MM.1S (cell line): Measurements from ENCODE around the gene ASIC5.

ENCODE experiments used
- DNase-seq: peaks from one replicate; pipeline ENCODE4 v3.0.0-alpha.2; 2015
- H2AFZ ChIP-seq: fragments of 300-600 bp; sonication (generic); 2 replicates; pipeline ENCODE4 v1.6.0; 2016; ENCODE audit warnings: antibody characterized with exemption, low read length
- H3F3A ChIP-seq: fragments of 300-600 bp; sonication (generic); 2 replicates; pipeline ENCODE4 v1.6.1; 2016; ENCODE audit warnings: mild to moderate bottlenecking, antibody characterized with exemption, low read length, moderate library complexity, mixed read lengths; ENCODE audit not compliant: insufficient read depth
- H3K27ac ChIP-seq: fragments of 300-600 bp; sonication (generic); 2 replicates; pipeline ENCODE4 v1.5.1; 2016; ENCODE audit warnings: mild to moderate bottlenecking, low read length
- H3K27me3 ChIP-seq: fragments of 300-600 bp; sonication (generic); replicated peaks from 2 replicates; pipeline ENCODE4 v1.6.0; 2016; ENCODE audit warnings: low read length; ENCODE audit not compliant: insufficient read depth
- H3K36me3 ChIP-seq: fragments of 300-600 bp; sonication (generic); replicated peaks from 2 replicates; pipeline ENCODE4 v1.6.1; 2016; ENCODE audit warnings: mild to moderate bottlenecking, low read length, mixed read lengths; ENCODE audit not compliant: insufficient read depth
- H3K4me1 ChIP-seq: fragments of 300-600 bp; sonication (generic); 2 replicates; pipeline ENCODE4 v1.6.1; 2016; ENCODE audit warnings: low read length, mixed read lengths
- H3K4me2 ChIP-seq: fragments of 300-600 bp; sonication (generic); 2 replicates; pipeline ENCODE4 v1.6.0; 2016; ENCODE audit warnings: low read depth, low read length
- H3K4me3 ChIP-seq: fragments of 300-600 bp; sonication (generic); 2 replicates; pipeline ENCODE4 v1.5.1; 2016; ENCODE audit warnings: low read length, mixed read lengths
- H3K79me2 ChIP-seq: fragments of 300-600 bp; sonication (generic); 2 replicates; pipeline ENCODE4 v1.6.1; 2016; ENCODE audit warnings: mixed run types, low read length, mixed read lengths
- H3K9ac ChIP-seq: fragments of 300-600 bp; sonication (generic); 2 replicates; pipeline ENCODE4 v1.6.1; 2016; ENCODE audit warnings: low read length, mixed read lengths
- H3K9me2 ChIP-seq: fragments of 300-600 bp; sonication (generic); replicated peaks from 2 replicates; pipeline ENCODE4 v1.6.1; 2016; ENCODE audit warnings: mild to moderate bottlenecking, low read length, mixed read lengths; ENCODE audit not compliant: insufficient read depth
- H3K9me3 ChIP-seq: fragments of 300-600 bp; sonication (generic); replicated peaks from 2 replicates; pipeline ENCODE4 v1.6.1; 2016; ENCODE audit warnings: mild to moderate bottlenecking, low read length, mixed read lengths; ENCODE audit not compliant: insufficient read depth
- H4K20me1 ChIP-seq: fragments of 300-600 bp; sonication (generic); 2 replicates; pipeline ENCODE4 v1.6.1; 2016; ENCODE audit warnings: mild to moderate bottlenecking, low read length, moderate library complexity, mixed read lengths; ENCODE audit not compliant: insufficient read depth
- EZH2 ChIP-seq: fragments of 300-600 bp; sonication (generic); optimal IDR thresholded peaks from 2 replicates; pipeline ENCODE3; 2017; ENCODE audit warnings: low read depth, mild to moderate bottlenecking, antibody characterized with exemption, low read length, mixed read lengths
- EZH2phosphoT487 ChIP-seq: fragments of 300-600 bp; sonication (generic); IDR thresholded peaks from 2 replicates; pipeline ENCODE4 v1.6.1; 2018; ENCODE audit warnings: antibody characterized with exemption, low read length
- TF ChIP-seq, protein P1 (sequence below): fragments of 300-600 bp; sonication (generic); IDR thresholded peaks from 2 replicates; pipeline ENCODE4 v1.5.1; 2016; ENCODE audit warnings: antibody characterized with exemption, low read length, mixed read lengths

The ASIC5 gene, protein sequence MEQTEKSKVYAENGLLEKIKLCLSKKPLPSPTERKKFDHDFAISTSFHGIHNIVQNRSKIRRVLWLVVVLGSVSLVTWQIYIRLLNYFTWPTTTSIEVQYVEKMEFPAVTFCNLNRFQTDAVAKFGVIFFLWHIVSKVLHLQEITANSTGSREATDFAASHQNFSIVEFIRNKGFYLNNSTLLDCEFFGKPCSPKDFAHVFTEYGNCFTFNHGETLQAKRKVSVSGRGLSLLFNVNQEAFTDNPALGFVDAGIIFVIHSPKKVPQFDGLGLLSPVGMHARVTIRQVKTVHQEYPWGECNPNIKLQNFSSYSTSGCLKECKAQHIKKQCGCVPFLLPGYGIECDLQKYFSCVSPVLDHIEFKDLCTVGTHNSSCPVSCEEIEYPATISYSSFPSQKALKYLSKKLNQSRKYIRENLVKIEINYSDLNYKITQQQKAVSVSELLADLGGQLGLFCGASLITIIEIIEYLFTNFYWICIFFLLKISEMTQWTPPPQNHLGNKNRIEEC

DNA sequence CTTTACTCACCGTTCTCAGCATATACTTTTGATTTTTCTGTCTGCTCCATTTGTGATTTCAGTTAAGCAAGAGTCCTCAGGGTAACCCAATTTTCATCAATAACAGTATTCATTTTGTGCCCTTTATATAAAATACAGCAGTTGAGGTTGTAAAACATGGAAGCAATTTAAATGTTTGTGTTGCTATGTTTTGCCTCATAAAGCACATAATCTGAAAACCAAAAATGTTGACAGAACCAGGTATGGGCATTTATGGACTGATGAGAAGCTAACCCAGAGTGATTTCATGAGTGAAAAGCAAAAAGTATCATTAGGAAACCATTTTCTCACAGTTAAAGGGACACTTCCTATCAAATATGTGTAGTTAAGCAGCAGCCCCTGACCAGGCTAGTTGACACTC, at the start of gene ASIC5:
ASIC5 (minus strand) TSS at position 101 of the 400 bp plus-strand sequence; CDS start at position 50, 51 bp downstream.
- no peak within 1 kb of the TSS for H2AFZ ChIP-seq
- H3K79me2 ChIP-seq: no peaks in the 10 kb centered on the region
- TF ChIP-seq, protein P1, sequence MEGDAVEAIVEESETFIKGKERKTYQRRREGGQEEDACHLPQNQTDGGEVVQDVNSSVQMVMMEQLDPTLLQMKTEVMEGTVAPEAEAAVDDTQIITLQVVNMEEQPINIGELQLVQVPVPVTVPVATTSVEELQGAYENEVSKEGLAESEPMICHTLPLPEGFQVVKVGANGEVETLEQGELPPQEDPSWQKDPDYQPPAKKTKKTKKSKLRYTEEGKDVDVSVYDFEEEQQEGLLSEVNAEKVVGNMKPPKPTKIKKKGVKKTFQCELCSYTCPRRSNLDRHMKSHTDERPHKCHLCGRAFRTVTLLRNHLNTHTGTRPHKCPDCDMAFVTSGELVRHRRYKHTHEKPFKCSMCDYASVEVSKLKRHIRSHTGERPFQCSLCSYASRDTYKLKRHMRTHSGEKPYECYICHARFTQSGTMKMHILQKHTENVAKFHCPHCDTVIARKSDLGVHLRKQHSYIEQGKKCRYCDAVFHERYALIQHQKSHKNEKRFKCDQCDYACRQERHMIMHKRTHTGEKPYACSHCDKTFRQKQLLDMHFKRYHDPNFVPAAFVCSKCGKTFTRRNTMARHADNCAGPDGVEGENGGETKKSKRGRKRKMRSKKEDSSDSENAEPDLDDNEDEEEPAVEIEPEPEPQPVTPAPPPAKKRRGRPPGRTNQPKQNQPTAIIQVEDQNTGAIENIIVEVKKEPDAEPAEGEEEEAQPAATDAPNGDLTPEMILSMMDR: no peak
- no peak for TF ChIP-seq EZH2
- no peak for TF ChIP-seq EZH2phosphoT487
- H3K4me3 ChIP-seq: no peak within 1 kb of the TSS
- no peaks in the 10 kb centered on the region for H3K9me2 ChIP-seq
- H3K9me3 ChIP-seq: no peaks in the 10 kb centered on the region
- H3K4me2 ChIP-seq: no peak within 1 kb of the TSS
- no peaks in the 10 kb centered on the region for H3K36me3 ChIP-seq
- no peak for DNase-seq
- no peak within 1 kb of the TSS for H3K9ac ChIP-seq
- H3F3A ChIP-seq: no peaks in the 10 kb centered on the region
- H3K27me3 ChIP-seq: no peaks in the 10 kb centered on the region
- H3K27ac ChIP-seq: no peak within 1 kb of the TSS
- H4K20me1 ChIP-seq: no peaks in the 10 kb centered on the region
- H3K4me1 ChIP-seq: no peaks in the 10 kb centered on the region

DNA sequence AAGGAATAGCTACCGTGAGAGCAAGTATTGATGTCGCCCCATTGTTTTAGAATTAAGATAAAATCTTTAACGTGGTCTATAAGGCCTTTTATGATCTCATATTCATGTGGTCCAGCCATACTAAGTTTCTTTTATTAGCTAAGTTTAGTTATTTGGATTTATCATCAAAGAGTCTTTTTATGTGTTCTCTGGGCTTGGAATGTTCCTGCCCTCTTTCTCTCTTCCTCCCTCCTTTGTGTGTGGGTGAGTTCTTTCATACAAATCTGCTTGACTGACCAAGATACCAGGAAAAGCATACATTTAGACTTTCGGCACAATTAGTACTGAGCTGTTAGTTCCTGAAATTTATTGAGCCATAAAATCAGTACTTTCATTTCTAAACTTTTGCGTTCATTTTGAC, 48.7 kb upstream of the ASIC5 start:
- Histone ChIP-seq H3K27ac (no peak overlapping the region), H3K9ac (no peak overlapping the region), H3K27me3 (no peaks in the 10 kb centered on the region), H3K4me3 (no peak overlapping the region), H4K20me1 (no peaks in the 10 kb centered on the region), H3K4me1 (no peaks in the 10 kb centered on the region), H3K9me3 (no peaks in the 10 kb centered on the region), H3K4me2 (no peak overlapping the region), H2AFZ (no peak overlapping the region), H3K36me3 (no peaks in the 10 kb centered on the region), H3K79me2 (no peaks in the 10 kb centered on the region), H3F3A (no peaks in the 10 kb centered on the region), H3K9me2 (no peaks in the 10 kb centered on the region)
- TF ChIP-seq EZH2: no peak
- TF ChIP-seq, protein P1: no peak
- no peak for TF ChIP-seq EZH2phosphoT487
- no peak for DNase-seq

DNA sequence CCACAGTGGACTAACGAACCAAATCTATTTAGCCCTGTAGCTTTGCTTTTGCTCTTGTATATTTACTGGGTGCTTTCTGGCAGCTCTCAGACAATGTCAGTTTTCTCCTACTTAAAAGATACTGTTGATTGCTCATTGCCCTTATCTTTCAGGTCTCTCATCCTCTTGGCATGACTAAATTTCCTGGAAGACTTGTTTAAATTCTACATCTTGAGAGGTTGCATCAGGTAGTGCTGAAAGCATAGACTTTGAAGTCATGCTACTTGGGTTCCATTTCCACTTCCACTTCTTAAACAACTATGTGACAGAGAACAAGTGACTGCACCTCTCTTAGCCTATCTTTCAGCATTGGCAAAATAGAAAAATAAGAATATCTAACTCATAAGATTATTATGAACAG, 45.8 kb upstream of the ASIC5 start:
- H3K4me2 ChIP-seq: no peak overlapping the region
- H3K9me2 ChIP-seq: no peaks in the 10 kb centered on the region
- no peak overlapping the region for H3K9ac ChIP-seq
- H3K4me3 ChIP-seq: no peak overlapping the region
- peaks cover 20% of the 10 kb centered on the region for H3F3A ChIP-seq
- H2AFZ ChIP-seq: no peak overlapping the region
- H3K27me3 ChIP-seq: no peaks in the 10 kb centered on the region
- no peak overlapping the region for H3K27ac ChIP-seq
- DNase-seq: no peak
- H4K20me1 ChIP-seq: no peaks in the 10 kb centered on the region
- no peak for TF ChIP-seq EZH2
- no peak for TF ChIP-seq EZH2phosphoT487
- TF ChIP-seq, protein P1: no peak
- no peaks in the 10 kb centered on the region for H3K79me2 ChIP-seq
- H3K9me3 ChIP-seq: no peaks in the 10 kb centered on the region
- H3K36me3 ChIP-seq: no peaks in the 10 kb centered on the region
- peaks cover 19% of the 10 kb centered on the region for H3K4me1 ChIP-seq
